CD14-positive monocyte (primary cell): ENCODE measurements around the gene BANP. TPM values are rescaled to one million over a fixed set of nuclear protein-coding genes. Genes with fewer than 3 reads are reported as not detected.

Source experiments
- DNase-seq, 3 donors: peaks; one replicate each; pipeline ENCODE4 v3.0.0-alpha.2; 2011 to 2022
- H2AFZ ChIP-seq: 2 replicates; pipeline ENCODE4 v1.6.0; 2012; ENCODE audit warnings: mild to moderate bottlenecking, low read depth, low read length, inconsistent platforms; ENCODE audit not compliant: insufficient read depth, poor library complexity, severe bottlenecking
- H3K27ac ChIP-seq, 2 donors: 1 replicate in 1 of 2; 2 replicates in 1 of 2; pipeline ENCODE4 v1.5.1; 2012 to 2013; ENCODE audit warnings: low read length in 2 of 2, control low read depth in 1 of 2, inconsistent platforms in 1 of 2, low read depth in 1 of 2, mild to moderate bottlenecking in 1 of 2
- H3K27me3 ChIP-seq, 2 donors: one replicate each; pipeline versions ENCODE4 v1.6.0 to v1.6.1; 2011 to 2013; ENCODE audit warnings: low read length in 2 of 2; ENCODE audit not compliant: control insufficient read depth in 2 of 2, insufficient read depth in 2 of 2
- H3K36me3 ChIP-seq, 2 donors: replicated peaks in 1 of 2; 1 replicate in 1 of 2; 2 replicates in 1 of 2; pipeline versions ENCODE4 v1.5.1 to v1.6.1; 2012 to 2013; ENCODE audit warnings: low read length in 2 of 2, control low read depth in 1 of 2, inconsistent platforms in 1 of 2, mild to moderate bottlenecking in 1 of 2; ENCODE audit not compliant: insufficient read depth in 2 of 2, control insufficient read depth in 1 of 2
- H3K4me1 ChIP-seq, 2 donors: 1 replicate in 1 of 2; 2 replicates in 1 of 2; pipeline versions ENCODE4 v1.5.1 to v1.6.1; 2012 to 2013; ENCODE audit warnings: low read length in 2 of 2, control low read depth in 1 of 2, inconsistent platforms in 1 of 2, mild to moderate bottlenecking in 1 of 2, moderate library complexity in 1 of 2; ENCODE audit not compliant: insufficient read depth in 2 of 2, control insufficient read depth in 1 of 2
- H3K4me2 ChIP-seq: replicated peaks from 2 replicates; pipeline ENCODE3; 2012; ENCODE audit warnings: low read length, moderate library complexity, mild to moderate bottlenecking; ENCODE audit not compliant: poor library complexity, severe bottlenecking; ENCODE audit errors: extremely low read depth
- H3K4me3 ChIP-seq, 3 experiments: fragments of 200-600 bp in 1 of 3; sonication (generic) in 1 of 3; replicated peaks in 1 of 3; 1 replicate in 2 of 3; 2 replicates in 1 of 3; pipeline ENCODE4 v1.5.1; 2011 to 2013; ENCODE audit warnings: low read length in 3 of 3, mild to moderate bottlenecking in 3 of 3, control low read depth in 2 of 3, low read depth in 2 of 3, inconsistent platforms in 1 of 3, moderate library complexity in 1 of 3
- H3K79me2 ChIP-seq: 2 replicates; pipeline ENCODE4 v1.6.0; 2012; ENCODE audit warnings: mild to moderate bottlenecking, control low read depth, inconsistent platforms, low read length, moderate library complexity; ENCODE audit not compliant: insufficient read depth
- H3K9ac ChIP-seq: 2 replicates; pipeline ENCODE4 v1.6.0; 2017; ENCODE audit warnings: low read length, mild to moderate bottlenecking; ENCODE audit not compliant: insufficient read depth, poor library complexity, severe bottlenecking
- H3K9me3 ChIP-seq, 2 donors: replicated peaks in 1 of 2; 1 replicate in 1 of 2; 2 replicates in 1 of 2; pipeline versions ENCODE4 v1.5.1 to v1.6.1; 2012 to 2013; ENCODE audit warnings: low read length in 2 of 2, control low read depth in 1 of 2; ENCODE audit not compliant: control insufficient read depth in 1 of 2, insufficient read depth in 1 of 2
- H4K20me1 ChIP-seq: 2 replicates; pipeline ENCODE4 v1.6.0; 2012; ENCODE audit warnings: mild to moderate bottlenecking, low read length, control low read depth, moderate library complexity; ENCODE audit not compliant: insufficient read depth
- H3K27ac Mint-ChIP-seq, 7 donors: one replicate each; pipeline ENCODE4 v1.8.0; 2020; ENCODE audit warnings: mild to moderate bottlenecking in 7 of 7, mixed read lengths in 7 of 7, moderate library complexity in 6 of 7, inconsistent platforms in 2 of 7
- H3K27me3 Mint-ChIP-seq, 3 donors: one replicate each; pipeline ENCODE4 v1.8.0; 2021 to 2022; ENCODE audit warnings: low read depth in 3 of 3, mild to moderate bottlenecking in 3 of 3, mixed read lengths in 3 of 3, moderate library complexity in 3 of 3, inconsistent platforms in 1 of 3
- H3K36me3 Mint-ChIP-seq, 2 donors: one replicate each; pipeline ENCODE4 v1.8.0; 2020; ENCODE audit warnings: mixed read lengths in 2 of 2, inconsistent platforms in 1 of 2, mild to moderate bottlenecking in 1 of 2
- H3K4me1 Mint-ChIP-seq: one replicate; pipeline ENCODE4 v1.8.0; 2020; ENCODE audit warnings: mild to moderate bottlenecking, mixed read lengths
- H3K4me3 Mint-ChIP-seq, 2 donors: one replicate each; pipeline ENCODE4 v1.8.0; 2020; ENCODE audit warnings: mild to moderate bottlenecking in 2 of 2, mixed read lengths in 2 of 2, moderate library complexity in 1 of 2
- H3K9me3 Mint-ChIP-seq, 7 donors: one replicate each; pipeline ENCODE4 v1.8.0; 2020 to 2022; ENCODE audit warnings: mixed read lengths in 7 of 7, mild to moderate bottlenecking in 6 of 7, moderate library complexity in 6 of 7, inconsistent platforms in 2 of 7
- CTCF ChIP-seq: fragments of 200-600 bp; IDR thresholded peaks from one replicate; pipeline ENCODE4 v1.8.0; 2022; ENCODE audit warnings: antibody characterized with exemption, mild to moderate bottlenecking
- WGBS: methylation state at CpG from one replicate; pipeline ENCODE4 v1.1.5; 2013; ENCODE audit warnings: missing lambda C conversion rate; ENCODE audit not compliant: insufficient coverage; 5-methylcytosine and 5-hydroxymethylcytosine counted together
- intact Hi-C, 2 donors: fragments of 100-400 bp; cut with micrococcal nuclease; formaldehyde crosslinking; loops; one replicate each; pipeline versions ENCODE4 v1.15.0 to v1.15.1; 2023
- polyA plus RNA-seq, 3 donors: library from polyadenylated mRNA; depleted of rRNA in 1 of 3; unstranded in 2 of 3; stranded (reverse) in 1 of 3; fragments of 300-500 nt in 2 of 3; fragments of >200 nt in 1 of 3; fragmentation: Illumina TruSeq in 2 of 3; gene quantifications; 1 replicate in 2 of 3; 2 replicates in 1 of 3; pipeline ENCODE4 v1.2.3, GENCODE V29; 2012 to 2021

The BANP gene
- polyA plus RNA-seq, 3 donors = 10.1 to 40.9 (median 11.7) TPM

GRCh38 chr16:88086571-88087516 lies 135.6 kb downstream of the BANP start:
- peaks cover 12% of the 10 kb centered on the region for H3K4me1 Mint-ChIP-seq
- Histone ChIP-seq H3K4me2 (no peak overlapping the region), H3K4me3 (no peak overlapping the region), H3K27me3 (no peaks in the 10 kb centered on the region), H3K9ac (no peak overlapping the region), H3K4me1 (peaks cover 13 to 15% of the 10 kb centered on the region in 2 donors), H3K9me3 (no peaks in the 10 kb centered on the region), H3K27ac (no peak overlapping the region), H4K20me1 (no peaks in the 10 kb centered on the region), H3K79me2 (no peaks in the 10 kb centered on the region), H3K36me3 (peaks cover 3 to 7% of the 10 kb centered on the region in 2 donors), H2AFZ (no peak overlapping the region)
- peaks cover 13 to 17% of the 10 kb centered on the region in 2 donors for H3K36me3 Mint-ChIP-seq
- H3K9me3 Mint-ChIP-seq = peaks cover 0 to 2% (median 0%) of the 10 kb centered on the region in 7 donors
- no peak overlapping the region for H3K4me3 Mint-ChIP-seq
- intact Hi-C loops = no loop called here
- H3K27me3 Mint-ChIP-seq = peaks cover 0 to 2% (median 2%) of the 10 kb centered on the region in 3 donors
- 93% methylated on average over 15 of the region's 34 CpGs for WGBS
- no peak for DNase-seq
- H3K27ac Mint-ChIP-seq = peak overlapping the region in 2 of 7 donors; percentile 1 to 68
- TF ChIP-seq CTCF = no peak

- H3K36me3 Mint-ChIP-seq = peaks cover 11% of the 10 kb centered on the region in 2 donors
- peaks cover 0 to 2% (median 0%) of the 10 kb centered on the region in 7 donors for H3K9me3 Mint-ChIP-seq
- Histone ChIP-seq H3K9ac (no peak overlapping the region), H3K27ac (no peak overlapping the region), H3K4me3 (no peak overlapping the region), H3K4me1 (peaks cover 13 to 15% of the 10 kb centered on the region in 2 donors), H3K27me3 (no peaks in the 10 kb centered on the region), H3K36me3 (peaks cover 1 to 4% of the 10 kb centered on the region in 2 donors), H3K79me2 (no peaks in the 10 kb centered on the region), H3K4me2 (no peak overlapping the region), H4K20me1 (no peaks in the 10 kb centered on the region), H2AFZ (no peak overlapping the region), H3K9me3 (no peaks in the 10 kb centered on the region)
- H3K4me1 Mint-ChIP-seq = peaks cover 14% of the 10 kb centered on the region
- peaks cover 0 to 6% (median 5%) of the 10 kb centered on the region in 3 donors for H3K27me3 Mint-ChIP-seq
- intact Hi-C loops = no loop called here
- no peak for DNase-seq
- H3K4me3 Mint-ChIP-seq = no peak overlapping the region
- 81% methylated on average over 15 of the region's 16 CpGs for WGBS
- H3K27ac Mint-ChIP-seq = peak overlapping the region in 1 of 7 donors; percentile 1
- no peak for TF ChIP-seq CTCF
These were observed 136.3 kb downstream of the BANP start for GRCh38 chr16:88087517-88087877.
